KMS-11 (cell line): ENCODE measurements around the gene EFNB2.

Experiments used
- H2AFZ ChIP-seq: fragments of 200-600 bp; sonication (generic); 2 replicates; pipeline ENCODE4 v1.6.1; 2016; ENCODE audit warnings: antibody characterized with exemption, mixed run types, low read depth
- H3K27ac ChIP-seq: fragments of 200-600 bp; sonication (generic); 2 replicates; pipeline ENCODE4 v1.6.1; 2016; ENCODE audit warnings: mild to moderate bottlenecking, mixed run types
- H3K27me3 ChIP-seq: fragments of 200-600 bp; sonication (generic); 2 replicates; pipeline ENCODE4 v1.6.1; 2017; ENCODE audit warnings: mild to moderate bottlenecking, low read depth, mixed run types, moderate library complexity; ENCODE audit not compliant: insufficient read depth
- H3K36me3 ChIP-seq: fragments of 200-600 bp; sonication (generic); 2 replicates; pipeline ENCODE4 v1.6.1; 2017; ENCODE audit warnings: mild to moderate bottlenecking, mixed run types; ENCODE audit not compliant: insufficient read depth
- H3K4me1 ChIP-seq: fragments of 200-600 bp; sonication (generic); 2 replicates; pipeline ENCODE4 v1.6.1; 2016; ENCODE audit warnings: mild to moderate bottlenecking, low read depth, mixed run types; ENCODE audit not compliant: poor library complexity, severe bottlenecking
- H3K4me2 ChIP-seq: fragments of 200-600 bp; sonication (generic); 2 replicates; pipeline ENCODE4 v1.7.0; 2016; ENCODE audit warnings: mild to moderate bottlenecking, mixed run types
- H3K4me3 ChIP-seq: fragments of 200-600 bp; sonication (generic); IDR thresholded peaks from 2 replicates; pipeline ENCODE4 v1.6.1; 2017; ENCODE audit warnings: low read depth, low read length, mixed read lengths; ENCODE audit not compliant: insufficient read depth
- H3K79me2 ChIP-seq: fragments of 200-600 bp; sonication (generic); 2 replicates; pipeline ENCODE4 v1.6.1; 2016; ENCODE audit warnings: low read depth, mixed run types; ENCODE audit not compliant: insufficient read depth
- H3K9ac ChIP-seq: fragments of 200-600 bp; sonication (generic); 2 replicates; pipeline ENCODE4 v1.6.1; 2016; ENCODE audit warnings: mild to moderate bottlenecking, mixed run types
- H4K20me1 ChIP-seq: fragments of 200-600 bp; sonication (generic); 2 replicates; pipeline ENCODE4 v1.6.1; 2016; ENCODE audit warnings: mild to moderate bottlenecking, mixed run types; ENCODE audit not compliant: insufficient read depth
- TF ChIP-seq, protein P1 (sequence below): fragments of 200-600 bp; sonication (generic); conservative IDR thresholded peaks from 2 replicates; pipeline ENCODE4 v1.6.1; 2017; ENCODE audit warnings: low read depth, mild to moderate bottlenecking, antibody characterized with exemption, low read length, moderate library complexity, mixed read lengths

The EFNB2 gene

GRCh38 chr13:106551751-106552150 is 16.3 kb upstream of the EFNB2 start:
- Histone ChIP-seq H4K20me1 (no peaks in the 10 kb centered on the region), H3K4me2 (no peak overlapping the region), H3K4me1 (no peaks in the 10 kb centered on the region), H3K36me3 (no peaks in the 10 kb centered on the region), H3K27ac (no peak overlapping the region), H3K9ac (no peak overlapping the region), H3K27me3 (no peaks in the 10 kb centered on the region), H3K4me3 (no peak overlapping the region), H3K79me2 (peaks cover 39% of the 10 kb centered on the region), H2AFZ (no peak overlapping the region)
- TF ChIP-seq, protein P1, sequence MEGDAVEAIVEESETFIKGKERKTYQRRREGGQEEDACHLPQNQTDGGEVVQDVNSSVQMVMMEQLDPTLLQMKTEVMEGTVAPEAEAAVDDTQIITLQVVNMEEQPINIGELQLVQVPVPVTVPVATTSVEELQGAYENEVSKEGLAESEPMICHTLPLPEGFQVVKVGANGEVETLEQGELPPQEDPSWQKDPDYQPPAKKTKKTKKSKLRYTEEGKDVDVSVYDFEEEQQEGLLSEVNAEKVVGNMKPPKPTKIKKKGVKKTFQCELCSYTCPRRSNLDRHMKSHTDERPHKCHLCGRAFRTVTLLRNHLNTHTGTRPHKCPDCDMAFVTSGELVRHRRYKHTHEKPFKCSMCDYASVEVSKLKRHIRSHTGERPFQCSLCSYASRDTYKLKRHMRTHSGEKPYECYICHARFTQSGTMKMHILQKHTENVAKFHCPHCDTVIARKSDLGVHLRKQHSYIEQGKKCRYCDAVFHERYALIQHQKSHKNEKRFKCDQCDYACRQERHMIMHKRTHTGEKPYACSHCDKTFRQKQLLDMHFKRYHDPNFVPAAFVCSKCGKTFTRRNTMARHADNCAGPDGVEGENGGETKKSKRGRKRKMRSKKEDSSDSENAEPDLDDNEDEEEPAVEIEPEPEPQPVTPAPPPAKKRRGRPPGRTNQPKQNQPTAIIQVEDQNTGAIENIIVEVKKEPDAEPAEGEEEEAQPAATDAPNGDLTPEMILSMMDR, result no peak

DNA sequence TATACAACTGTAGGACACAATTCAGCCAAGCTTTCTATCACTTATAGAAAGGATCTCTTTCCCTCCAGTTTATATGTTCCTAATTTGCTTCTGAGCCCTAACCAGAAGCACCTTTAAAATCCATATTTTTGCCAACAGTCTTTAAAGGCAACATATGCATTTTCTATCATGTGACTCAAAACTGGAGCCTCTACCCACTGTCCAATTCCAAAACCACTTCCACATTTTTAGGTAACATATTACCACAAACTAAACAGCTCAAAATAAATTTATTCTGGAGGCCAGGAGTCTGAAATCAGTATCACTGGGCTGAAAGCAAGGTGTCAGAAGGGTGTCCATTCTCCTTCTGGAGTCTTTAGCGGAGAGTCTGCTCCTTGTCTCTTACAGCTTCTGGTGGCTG is 15.9 kb upstream of the EFNB2 start:
- H3K9ac ChIP-seq, result no peak overlapping the region
- no peaks in the 10 kb centered on the region for H3K36me3 ChIP-seq
- TF ChIP-seq, protein P1, result no peak
- no peak overlapping the region for H3K27ac ChIP-seq
- H3K27me3 ChIP-seq, result no peaks in the 10 kb centered on the region
- H3K4me3 ChIP-seq, result no peak overlapping the region
- H3K4me1 ChIP-seq, result no peaks in the 10 kb centered on the region
- no peak overlapping the region for H2AFZ ChIP-seq
- H3K4me2 ChIP-seq, result no peak overlapping the region
- peaks cover 35% of the 10 kb centered on the region for H3K79me2 ChIP-seq
- no peaks in the 10 kb centered on the region; the same call in 1 of the 2 replicates for H4K20me1 ChIP-seq

GRCh38 chr13:106550570-106551135 is 15.2 kb upstream of the EFNB2 start:
- Histone ChIP-seq H2AFZ (no peak overlapping the region), H3K9ac (no peak overlapping the region), H3K27me3 (no peaks in the 10 kb centered on the region), H3K4me3 (no peak overlapping the region), H3K4me2 (no peak overlapping the region), H3K27ac (no peak overlapping the region), H3K36me3 (no peaks in the 10 kb centered on the region), H4K20me1 (no peaks in the 10 kb centered on the region; the same call in 1 of the 2 replicates), H3K4me1 (no peaks in the 10 kb centered on the region), H3K79me2 (peaks cover 29% of the 10 kb centered on the region)
- TF ChIP-seq, protein P1, result no peak

GRCh38 chr13:106548064-106548696 is 12.7 kb upstream of the EFNB2 start:
- H4K20me1 ChIP-seq, result no peaks in the 10 kb centered on the region; the same call in 1 of the 2 replicates
- peaks cover 12% of the 10 kb centered on the region for H3K79me2 ChIP-seq
- H3K36me3 ChIP-seq, result 0 out of 2 replicates have a peak, but pooled peaks cover 5% of the 10 kb centered on the region
- H3K27me3 ChIP-seq, result no peaks in the 10 kb centered on the region
- no peaks in the 10 kb centered on the region for H3K4me1 ChIP-seq
- no peak overlapping the region for H3K9ac ChIP-seq
- TF ChIP-seq, protein P1, result no peak
- no peak overlapping the region for H3K4me2 ChIP-seq
- no peak overlapping the region for H3K27ac ChIP-seq
- H3K4me3 ChIP-seq, result no peak overlapping the region
- no peak overlapping the region for H2AFZ ChIP-seq
